Mucosa of rectum (tissue), 2 donors: ENCODE results near the gene RBM34.
"Not testable (repeated sequence)": the region's sequence is repeated elsewhere in the genome, so short reads cannot be mapped to it uniquely, and the experiment has no call there.

ENCODE experiments used
- H3K27ac ChIP-seq, 2 donors: one replicate each; pipeline ENCODE4 v1.7.0; 2013; ENCODE audit warnings: inconsistent platforms in 2 of 2, low read depth in 2 of 2, low read length in 2 of 2
- H3K27me3 ChIP-seq, 2 donors: one replicate each; pipeline ENCODE4 v1.7.0; 2013; ENCODE audit warnings: low read length in 2 of 2; ENCODE audit not compliant: control insufficient read depth in 2 of 2, insufficient read depth in 2 of 2
- H3K36me3 ChIP-seq, 2 donors: one replicate each; pipeline ENCODE4 v1.7.0; 2013; ENCODE audit warnings: low read length in 2 of 2; ENCODE audit not compliant: control insufficient read depth in 2 of 2, insufficient read depth in 2 of 2
- H3K4me1 ChIP-seq, 2 donors: one replicate each; pipeline ENCODE4 v1.7.0; 2013; ENCODE audit warnings: low read length in 2 of 2, mild to moderate bottlenecking in 1 of 2; ENCODE audit not compliant: control insufficient read depth in 2 of 2, insufficient read depth in 2 of 2
- H3K4me3 ChIP-seq, 2 donors: one replicate each; pipeline ENCODE4 v1.7.0; 2013; ENCODE audit warnings: low read length in 2 of 2
- H3K9ac ChIP-seq, 2 donors: one replicate each; pipeline ENCODE4 v1.7.0; 2013; ENCODE audit warnings: low read length in 2 of 2, low read depth in 1 of 2, mild to moderate bottlenecking in 1 of 2
- H3K9me3 ChIP-seq, 2 donors: one replicate each; pipeline ENCODE4 v1.7.0; 2013; ENCODE audit warnings: low read length in 2 of 2; ENCODE audit not compliant: control insufficient read depth in 2 of 2
- donor health status: healthy.
- donor health status: Normal muscosa, but diverticular disease.

Gene RBM34

DNA sequence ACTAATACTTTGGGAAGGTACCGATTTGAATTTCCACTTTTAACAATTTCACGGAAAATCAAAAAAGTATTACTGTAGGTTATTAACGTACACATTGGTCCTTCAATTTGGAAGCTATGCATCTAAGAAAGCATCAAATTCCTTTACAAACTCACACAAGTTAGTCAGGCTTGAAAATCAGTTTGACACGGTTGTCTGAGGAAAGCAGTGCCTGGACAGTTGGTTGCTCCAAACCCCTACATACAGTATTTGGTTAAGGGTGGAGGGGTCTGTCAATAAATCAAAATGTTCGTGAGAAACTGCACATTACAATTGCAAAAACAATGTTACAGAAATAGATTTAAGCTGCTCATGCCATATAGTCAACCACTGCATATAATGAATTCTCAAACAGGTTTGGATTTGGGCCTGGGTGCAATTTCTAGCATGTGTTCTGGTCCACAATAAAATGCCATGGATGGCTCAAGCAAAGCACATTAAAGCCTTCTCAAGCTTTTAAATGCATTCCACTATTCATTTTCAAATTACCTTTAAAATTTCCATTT is 19.9 kb upstream of the RBM34 start:
- peaks cover 29 to 35% of the 10 kb centered on the region in 2 donors for H3K36me3 ChIP-seq
- H3K9me3 ChIP-seq: no peaks in the 10 kb centered on the region
- no peaks in the 10 kb centered on the region for H3K27me3 ChIP-seq
- no peak overlapping the region for H3K9ac ChIP-seq
- H3K4me1 ChIP-seq: no peaks in the 10 kb centered on the region
- no peak overlapping the region for H3K4me3 ChIP-seq
- no peak overlapping the region for H3K27ac ChIP-seq

DNA sequence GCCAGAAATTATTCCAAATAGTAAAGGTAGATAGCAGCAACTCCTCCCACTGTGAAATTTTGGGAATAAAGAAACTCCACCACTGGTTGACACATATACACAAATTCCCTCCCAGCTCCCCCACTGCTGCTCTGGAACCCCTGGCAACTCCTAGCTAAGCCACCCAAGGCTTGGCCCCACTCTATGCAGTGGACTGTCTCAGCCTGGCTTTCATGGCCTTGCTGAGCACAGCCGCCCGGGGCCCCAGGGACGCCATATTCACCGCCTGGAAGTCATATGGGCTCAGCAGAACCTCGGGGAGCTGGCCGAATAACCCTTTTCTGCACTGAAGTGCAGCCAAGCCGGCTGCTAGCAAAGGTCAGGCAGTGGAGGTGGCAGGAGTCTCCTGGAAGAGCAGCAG is 15.4 kb upstream of the RBM34 start:
- Histone ChIP-seq H3K27me3 (no peaks in the 10 kb centered on the region), H3K36me3 (peaks cover 31 to 35% of the 10 kb centered on the region in 2 donors)

DNA sequence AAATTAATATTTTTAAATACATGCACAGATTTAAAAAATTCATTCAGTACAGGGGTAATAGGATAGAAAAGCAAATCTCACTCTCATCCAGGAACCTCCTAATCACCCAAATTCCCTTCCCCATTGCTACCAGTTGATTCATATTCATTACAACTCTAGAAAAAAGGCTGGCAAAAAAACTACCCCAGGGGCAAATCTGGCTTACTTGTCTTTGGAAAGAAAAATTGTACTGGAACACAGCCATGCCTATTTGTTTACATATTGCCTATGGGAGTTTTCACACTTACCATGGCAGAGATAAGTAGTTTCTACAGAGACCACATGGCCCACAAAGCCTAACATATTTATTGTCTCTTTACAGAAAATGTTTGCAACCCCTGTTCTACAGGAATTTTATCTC is 8.9 kb upstream of the RBM34 start:
- no peaks in the 10 kb centered on the region for H3K27me3 ChIP-seq
- H3K4me1 ChIP-seq: no peaks in the 10 kb centered on the region
- peaks cover 20 to 23% of the 10 kb centered on the region in 2 donors for H3K36me3 ChIP-seq
- H3K9ac ChIP-seq: no peak overlapping the region
- no peak overlapping the region for H3K27ac ChIP-seq
- H3K4me3 ChIP-seq: no peak overlapping the region
- H3K9me3 ChIP-seq: no peaks in the 10 kb centered on the region

More for the DNA sequence above, 15.4 kb upstream of the RBM34 start:
- no peaks in the 10 kb centered on the region for H3K4me1 ChIP-seq
- H3K27ac ChIP-seq: no peak overlapping the region
- H3K4me3 ChIP-seq: no peak overlapping the region
- no peak overlapping the region for H3K9ac ChIP-seq
- no peaks in the 10 kb centered on the region for H3K9me3 ChIP-seq

DNA sequence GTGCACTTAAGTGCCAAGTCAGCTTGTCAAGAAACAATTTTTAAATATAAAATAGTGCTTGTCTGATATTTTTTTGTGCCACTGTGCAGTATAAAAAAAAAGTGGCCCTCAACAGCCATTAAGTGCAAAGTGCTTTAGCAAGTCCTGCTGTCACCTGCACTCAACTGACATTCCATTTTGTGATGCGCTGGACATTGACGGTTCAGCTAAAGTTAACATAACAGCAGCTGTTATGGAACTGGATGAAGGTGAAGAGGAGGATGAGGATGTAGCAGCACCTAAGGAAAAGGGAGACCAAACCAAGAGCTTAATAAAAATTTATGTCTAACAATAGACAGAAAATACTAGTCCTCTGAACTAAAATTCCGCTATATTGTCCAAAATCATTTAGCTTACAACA is 7.3 kb upstream of the RBM34 start:
- Histone ChIP-seq H3K27ac (no peak overlapping the region), H3K36me3 (peaks cover 17 to 19% of the 10 kb centered on the region in 2 donors), H3K9me3 (no peaks in the 10 kb centered on the region), H3K9ac (no peak overlapping the region), H3K27me3 (no peaks in the 10 kb centered on the region), H3K4me3 (no peak overlapping the region), H3K4me1 (no peaks in the 10 kb centered on the region)

DNA sequence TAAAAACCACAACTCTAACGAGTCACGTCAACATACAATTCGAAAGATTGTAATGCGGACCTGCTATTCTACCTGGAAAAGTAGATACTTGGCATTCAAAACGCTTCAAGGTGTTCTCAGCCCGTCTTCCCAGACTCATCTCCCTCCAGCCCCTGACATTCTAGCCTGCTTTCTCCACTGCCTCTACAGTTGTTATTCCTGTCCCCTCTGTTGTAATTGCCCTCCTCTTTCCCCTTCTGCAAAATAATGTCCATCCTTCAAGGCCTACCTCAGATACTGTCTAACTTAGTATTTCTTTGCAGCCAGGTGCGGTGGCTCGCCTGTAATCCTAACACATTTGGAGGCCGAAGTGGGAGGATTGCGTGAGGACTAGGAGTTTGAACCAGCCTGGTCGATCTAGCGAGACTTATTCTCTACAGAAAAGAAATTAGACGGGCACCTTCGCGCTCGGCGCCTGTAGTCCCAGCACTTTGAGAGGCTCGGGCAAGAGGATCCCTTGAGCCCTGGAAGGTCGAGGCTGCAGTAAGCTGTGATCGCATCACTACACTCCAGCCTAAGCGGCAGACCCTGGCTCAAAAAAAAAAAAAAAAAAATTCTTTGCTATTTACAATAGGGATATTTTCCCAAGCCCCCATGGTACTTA is 756 bp upstream of the RBM34 start:
- peaks cover 8 to 14% of the 10 kb centered on the region in 2 donors for H3K4me1 ChIP-seq
- no peaks in the 10 kb centered on the region for H3K27me3 ChIP-seq
- peak overlapping the region; percentile 90 to 97 for H3K9ac ChIP-seq
- peak overlapping the region; percentile 90 to 93 for H3K27ac ChIP-seq
- no peaks in the 10 kb centered on the region for H3K9me3 ChIP-seq
- H3K4me3 ChIP-seq: peak overlapping the region; percentile 97 to 99
- H3K36me3 ChIP-seq: peaks cover 5 to 15% of the 10 kb centered on the region in 2 donors

DNA sequence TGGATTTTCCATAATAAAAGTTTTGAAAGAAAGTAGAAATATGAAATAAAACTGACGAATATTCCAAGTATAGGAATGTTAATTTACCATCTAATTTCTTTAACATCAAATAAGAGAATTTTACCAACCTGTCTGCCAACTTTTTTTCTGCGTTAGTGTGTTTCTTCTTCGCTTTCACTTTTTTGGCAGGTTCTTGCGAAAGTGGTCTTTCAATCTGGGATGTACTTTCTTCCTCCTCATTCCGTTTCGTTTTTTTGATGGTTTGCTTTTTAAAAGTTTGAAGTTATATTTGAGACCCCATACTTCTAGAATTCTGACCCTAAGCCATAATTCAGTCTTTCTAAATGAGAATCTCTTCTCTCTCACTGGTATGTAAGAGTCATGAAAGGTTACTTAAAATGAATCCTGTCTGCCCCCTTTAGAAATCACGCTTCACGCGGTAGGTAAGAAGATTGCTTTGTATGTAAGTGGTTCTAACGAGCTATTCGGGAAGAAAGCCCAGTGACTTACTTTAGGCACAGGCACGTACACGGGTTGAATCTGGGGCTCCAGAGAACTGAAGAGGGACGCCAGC is 580 bp downstream of the RBM34 start:
- no peaks in the 10 kb centered on the region for H3K27me3 ChIP-seq
- peaks cover 7 to 22% of the 10 kb centered on the region in 2 donors for H3K36me3 ChIP-seq
- peak overlapping the region; percentile 90 to 93 for H3K27ac ChIP-seq
- peaks cover 13 to 20% of the 10 kb centered on the region in 2 donors for H3K4me1 ChIP-seq
- H3K4me3 ChIP-seq: peak overlapping the region; percentile 97 to 99
- no peaks in the 10 kb centered on the region for H3K9me3 ChIP-seq
- peak overlapping the region; percentile 90 to 97 for H3K9ac ChIP-seq

DNA sequence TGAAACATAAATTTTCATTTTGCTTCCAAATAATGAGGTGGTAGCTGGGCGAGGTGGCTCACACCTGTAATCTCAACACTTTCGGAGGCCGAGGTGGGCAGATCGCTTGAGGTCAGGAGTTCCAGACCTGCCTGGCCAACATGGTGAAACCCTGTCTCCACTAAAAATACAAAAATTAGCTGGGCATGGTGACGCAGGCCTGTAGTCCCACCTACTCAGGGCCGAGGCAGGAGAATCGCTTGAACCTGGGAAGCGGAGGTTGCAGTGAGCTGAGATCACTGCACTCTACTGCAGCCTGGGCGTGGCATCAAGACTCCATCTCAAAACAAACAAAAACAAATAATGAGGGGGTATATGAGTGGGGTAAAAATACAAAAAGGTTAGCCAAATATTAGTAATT is 1.1 kb downstream of the RBM34 start:
- Histone ChIP-seq H3K36me3 (peaks cover 9 to 23% of the 10 kb centered on the region in 2 donors), H3K4me1 (peaks cover 13 to 20% of the 10 kb centered on the region in 2 donors), H3K4me3 (peak overlapping the region; percentile 97 to 99)
- not testable (repeated sequence) for H3K27ac ChIP-seq, H3K9ac ChIP-seq, H3K9me3 ChIP-seq, H3K27me3 ChIP-seq

DNA sequence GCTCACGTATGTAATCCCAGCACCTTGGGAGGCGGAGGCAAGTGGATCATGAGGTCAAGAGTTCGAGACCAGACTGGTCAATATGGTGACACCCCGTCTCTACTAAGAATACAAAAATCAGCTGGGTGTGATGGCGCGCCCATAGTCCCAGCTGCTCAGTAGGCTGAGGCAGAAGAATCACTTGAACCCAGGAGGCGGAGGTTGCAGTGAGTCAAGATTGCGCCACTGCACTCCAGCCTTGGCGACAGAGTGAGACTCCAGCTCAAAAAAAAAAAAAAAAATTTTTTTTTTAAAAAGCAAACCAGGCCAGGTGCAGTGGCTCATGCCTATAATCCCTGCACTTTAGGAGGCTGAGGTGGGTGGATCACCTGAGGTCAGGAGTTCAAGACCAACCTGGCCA is 1.8 kb downstream of the RBM34 start:
- H3K27ac ChIP-seq, H3K4me3 ChIP-seq, H3K27me3 ChIP-seq, H3K9ac ChIP-seq, H3K9me3 ChIP-seq: not testable (repeated sequence)
- peaks cover 13 to 20% of the 10 kb centered on the region in 2 donors for H3K4me1 ChIP-seq
- H3K36me3 ChIP-seq: peaks cover 16 to 28% of the 10 kb centered on the region in 2 donors

DNA sequence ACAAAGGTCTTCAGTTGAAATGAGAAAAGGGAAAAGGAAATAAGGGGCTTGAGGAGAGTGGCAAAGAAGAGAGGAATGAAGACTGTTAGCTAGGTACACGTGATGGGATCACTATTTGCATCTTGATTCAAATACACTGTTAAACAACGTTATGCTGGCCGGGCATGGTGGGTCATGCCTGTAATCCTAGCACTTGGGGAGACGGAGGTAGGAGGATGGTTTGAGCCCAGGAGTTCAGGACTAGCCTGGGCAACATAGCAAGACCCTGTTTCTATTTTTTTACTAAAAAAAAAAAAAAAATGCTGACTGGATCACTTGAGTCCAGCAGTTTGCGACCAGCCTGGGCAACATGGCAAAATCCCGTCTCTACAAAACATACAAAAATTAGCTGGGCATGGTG is 2.4 kb downstream of the RBM34 start:
- Histone ChIP-seq H3K4me3 (no peak overlapping the region), H3K36me3 (peaks cover 19 to 33% of the 10 kb centered on the region in 2 donors), H3K4me1 (peaks cover 13 to 20% of the 10 kb centered on the region in 2 donors), H3K9ac (no peak overlapping the region), H3K9me3 (no peaks in the 10 kb centered on the region), H3K27me3 (no peaks in the 10 kb centered on the region), H3K27ac (no peak overlapping the region)

DNA sequence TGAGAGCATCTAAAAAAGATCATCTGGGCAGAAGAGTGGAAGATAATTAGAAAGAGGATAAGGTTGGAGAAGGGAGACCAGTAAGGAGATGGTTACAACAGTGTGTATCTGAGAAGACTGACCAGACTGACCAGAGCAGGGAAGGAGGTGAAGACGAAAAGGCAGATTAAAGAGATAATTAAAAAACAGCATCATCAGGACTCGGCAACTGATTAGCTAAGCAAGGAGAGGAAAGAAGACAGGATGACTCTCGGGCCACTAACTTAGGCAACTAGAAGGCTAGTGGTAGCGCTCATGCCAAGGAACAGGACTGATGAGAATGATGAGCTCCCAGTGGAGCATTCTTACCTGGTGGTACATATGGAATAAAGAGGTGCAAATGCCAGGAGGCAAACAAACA is 3.9 kb downstream of the RBM34 start:
- Histone ChIP-seq H3K9me3 (no peaks in the 10 kb centered on the region), H3K9ac (no peak overlapping the region), H3K36me3 (peaks cover 29 to 43% of the 10 kb centered on the region in 2 donors), H3K4me3 (peak overlapping the region in 1 of 2 donors; percentile 34), H3K27me3 (no peaks in the 10 kb centered on the region), H3K27ac (peak overlapping the region; percentile 47 to 59), H3K4me1 (peaks cover 13 to 20% of the 10 kb centered on the region in 2 donors)
